Endothelial cell of umbilical vein (primary cell): ENCODE results near the gene C5orf47. TPM values are rescaled to one million over a fixed set of nuclear protein-coding genes. Genes with fewer than 3 reads are reported as not detected.

Experiments
- BruUV-seq: library from RNA; stranded (reverse); fragments of 400-500 nt; replicated peaks from 2 replicates; lab custom pipeline; 2021; lab: Mats Ljungman, UMichigan
- CTCF ChIA-PET: fragments of 300-600, 350-600 bp; sonication (Branson Sonifier 250); formaldehyde crosslinking; loops from one replicate; lab custom pipeline; 2021; ENCODE audit warnings: antibody characterized with exemption, inconsistent platforms; lab: Charles Lee
- POLR2A ChIA-PET: fragments of 300-600, 350-600 bp; sonication (Branson Sonifier 250); formaldehyde crosslinking; loops from one replicate; lab custom pipeline; 2021; ENCODE audit warnings: antibody characterized with exemption, inconsistent platforms; lab: Charles Lee
- DNase-seq: peaks from one replicate; pipeline ENCODE4 v3.0.0-alpha.2; 2011; ENCODE audit warnings: low read depth, low spot score
- FAIRE-seq: peaks from 2 replicates; lab custom pipeline; 2011; peaks lifted over from hg19 to GRCh38; lab: Jason Lieb, UNC
- H2AFZ ChIP-seq: 2 replicates; pipeline ENCODE4 v1.6.0; 2012; ENCODE audit warnings: low read depth, low read length, control low read depth, inconsistent platforms
- H3K27ac ChIP-seq: 2 replicates; pipeline ENCODE4 v1.5.1; 2011; ENCODE audit warnings: low read depth, mild to moderate bottlenecking, control low read depth, low read length, moderate library complexity; ENCODE audit not compliant: insufficient read depth
- H3K27me3 ChIP-seq, 2 experiments: 2 replicates each; pipeline versions ENCODE4 v1.6.0 to v1.6.1; 2011; ENCODE audit warnings: low read length in 2 of 2, mixed read lengths in 1 of 2; ENCODE audit not compliant: control insufficient read depth in 2 of 2, insufficient read depth in 2 of 2
- H3K36me3 ChIP-seq, 2 experiments: 2 replicates in 1 of 2; 3 replicates in 1 of 2; pipeline ENCODE4 v1.5.1; 2011; ENCODE audit warnings: low read length in 2 of 2, mild to moderate bottlenecking in 1 of 2, moderate library complexity in 1 of 2; ENCODE audit not compliant: control insufficient read depth in 2 of 2, insufficient read depth in 2 of 2; ENCODE audit errors: extremely low read depth in 1 of 2
- H3K4me1 ChIP-seq: 3 replicates; pipeline ENCODE4 v1.5.1; 2011; ENCODE audit warnings: mild to moderate bottlenecking, low read length; ENCODE audit not compliant: control insufficient read depth, insufficient read depth; ENCODE audit errors: extremely low read depth
- H3K4me2 ChIP-seq: 2 replicates; pipeline ENCODE4 v1.6.1; 2011; ENCODE audit warnings: low read length, control low read depth, mixed read lengths; ENCODE audit not compliant: insufficient read depth
- H3K4me3 ChIP-seq, 3 experiments: fragments of 200-600 bp in 1 of 3; sonication (generic), shearing (Covaris generic) in 1 of 3; replicated peaks in 1 of 3; 2 replicates each; pipeline ENCODE4 v1.5.1; 2011 to 2016; ENCODE audit warnings: control low read depth in 3 of 3, low read length in 3 of 3, mild to moderate bottlenecking in 2 of 3, inconsistent platforms in 1 of 3, low read depth in 1 of 3, moderate library complexity in 1 of 3; ENCODE audit not compliant: insufficient read depth in 1 of 3
- H3K79me2 ChIP-seq: 2 replicates; pipeline ENCODE4 v1.6.0; 2012; ENCODE audit warnings: low read length, inconsistent platforms; ENCODE audit not compliant: control insufficient read depth, insufficient read depth
- H3K9ac ChIP-seq: replicated peaks from 2 replicates; pipeline ENCODE3; 2011; ENCODE audit warnings: low read length, control low read depth; ENCODE audit not compliant: insufficient read depth; ENCODE audit errors: extremely low read depth
- H3K9me1 ChIP-seq: replicated peaks from 3 replicates; pipeline ENCODE4 v1.6.0; 2011; ENCODE audit warnings: mild to moderate bottlenecking, low read length; ENCODE audit not compliant: control insufficient read depth, insufficient read depth; ENCODE audit errors: extremely low read depth
- H3K9me3 ChIP-seq: replicated peaks from 2 replicates; pipeline ENCODE4 v1.5.1; 2012; ENCODE audit warnings: low read length, inconsistent platforms; ENCODE audit not compliant: control insufficient read depth, insufficient read depth
- H4K20me1 ChIP-seq: replicated peaks from 2 replicates; pipeline ENCODE3; 2011; ENCODE audit warnings: mild to moderate bottlenecking, low read length; ENCODE audit not compliant: control insufficient read depth, insufficient read depth; ENCODE audit errors: extremely low read depth
- CTCF ChIP-seq, 2 donors: IDR thresholded peaks; 1 replicate in 1 of 2; 2 replicates in 1 of 2; pipeline ENCODE4 v1.5.1; 2011; ENCODE audit warnings: low read length in 2 of 2, mild to moderate bottlenecking in 2 of 2, moderate library complexity in 2 of 2, control low read depth in 1 of 2, inconsistent platforms in 1 of 2, low read depth in 1 of 2; ENCODE audit not compliant: insufficient read depth in 1 of 2; ENCODE audit errors: extremely low read depth in 1 of 2
- EZH2 ChIP-seq: IDR thresholded peaks from 2 replicates; pipeline ENCODE4 v1.6.1; 2012; ENCODE audit warnings: borderline replicate concordance, low read depth, mild to moderate bottlenecking, moderate library complexity, low read length, inconsistent platforms; ENCODE audit not compliant: severe bottlenecking
- FOS ChIP-seq: IDR thresholded peaks from 2 replicates; pipeline ENCODE4 v1.6.1; 2011; ENCODE audit warnings: mild to moderate bottlenecking, low read length, moderate library complexity, borderline replicate concordance; ENCODE audit not compliant: insufficient read depth
- GATA2 ChIP-seq: IDR thresholded peaks from 2 replicates; pipeline ENCODE4 v1.7.0; 2011; ENCODE audit warnings: low read depth, mild to moderate bottlenecking, moderate library complexity, mixed read lengths, low read length; ENCODE audit not compliant: insufficient read length, insufficient read depth
- JUN ChIP-seq: IDR thresholded peaks from 2 replicates; pipeline ENCODE4 v1.6.1; 2011; ENCODE audit warnings: borderline replicate concordance, low read depth; ENCODE audit not compliant: insufficient read length, insufficient read depth
- MAX ChIP-seq: IDR thresholded peaks from 2 replicates; pipeline ENCODE4 v1.6.1; 2011; ENCODE audit not compliant: insufficient read depth, insufficient read length
- MYC ChIP-seq: IDR thresholded peaks from one replicate; pipeline ENCODE4 v1.6.1; 2011; ENCODE audit warnings: mild to moderate bottlenecking, low read depth, low read length
- POLR2A ChIP-seq: IDR thresholded peaks from 2 replicates; pipeline ENCODE4 v1.6.1; 2012; ENCODE audit warnings: low read depth, mild to moderate bottlenecking, control low read depth, low read length
- POLR2AphosphoS5 ChIP-seq: IDR thresholded peaks from 2 replicates; pipeline ENCODE4 v1.6.1; 2012; ENCODE audit warnings: low read depth, mild to moderate bottlenecking, control low read depth, low read length, moderate library complexity; ENCODE audit not compliant: insufficient read depth
- dilution Hi-C: fragments of 300-500 bp; cut with MboI; formaldehyde crosslinking; loops from one replicate; pipeline ENCODE4 v1.15.0; 2019; ENCODE audit warnings: low sequenced_read_pairs; ENCODE audit not compliant: extremely low pct_ligation_motif_present
- intact Hi-C: fragments of 100-400 bp; cut with micrococcal nuclease; formaldehyde crosslinking; loops from one replicate; pipeline ENCODE4 v1.10.0; 2022
- polyA plus RNA-seq, 4 experiments: library from polyadenylated mRNA; depleted of rRNA in 3 of 4; stranded (reverse) in 3 of 4; unstranded in 1 of 4; fragments of >200 nt; gene quantifications; 2 replicates each; pipeline versions ENCODE4 v1.2.1 to v1.2.3, GENCODE V29; 2011 to 2012; ENCODE audit warnings: missing spikeins in 1 of 4
- total RNA-seq: library from RNA; stranded (reverse); gene quantifications from 2 replicates; pipeline ENCODE4 v1.2.3, GENCODE V29; 2021

Gene C5orf47
- total and polyA plus RNA-seq, 2 donors (not counting 3 experiments of a cell fraction or from before 2014, with no cell fraction given), result not detected

- intact Hi-C loops, result no loop called here
- DNase-seq (no peak), FAIRE-seq (no peak)
- H3K36me3 ChIP-seq, result peaks cover 3 to 5% of the 10 kb centered on the region in 2 experiments
- no peak overlapping the region for H3K27ac ChIP-seq
- no peak overlapping the region for H3K4me3 ChIP-seq
- H3K4me2 ChIP-seq, result no peak overlapping the region
- dilution Hi-C loops, result no loop called here
- POLR2A ChIA-PET, result no interaction called here
- no TSS peak for BruUV-seq
- no peak overlapping the region for H2AFZ ChIP-seq
- H4K20me1 ChIP-seq, result no peaks in the 10 kb centered on the region
- H3K9ac ChIP-seq, result no peak overlapping the region
- H3K9me1 ChIP-seq, result no peaks in the 10 kb centered on the region
- H3K4me1 ChIP-seq, result peaks cover 9% of the 10 kb centered on the region
- H3K79me2 ChIP-seq, result no peaks in the 10 kb centered on the region
- no peaks in the 10 kb centered on the region for H3K27me3 ChIP-seq
- TF ChIP-seq POLR2AphosphoS5 (no peak), CTCF (IDR thresholded peaks at IDR 0.05; ENCODE audit: extremely low read depth in 1 of 2, insufficient read depth in 1 of 2, low read depth in 1 of 2, low read length in 2 of 2) (no peak), JUN (no peak), GATA2 (no peak), MAX (no peak), POLR2A (no peak), FOS (no peak), MYC (no peak), EZH2 (no peak)
- CTCF ChIA-PET, result interaction anchor here (0.7 to 4.4 kb wide), 4 partner anchors 11 to 29 kb away, joined by 4 to 31 read pairs (median 6); no protein-coding TSS in a partner anchor
- no peaks in the 10 kb centered on the region for H3K9me3 ChIP-seq
These were observed 44.5 kb upstream of the C5orf47 start for GRCh38 chr5:173944511-173944910.
